ENCODE measurements around the gene WDR48. TPM values are rescaled to one million over a fixed set of nuclear protein-coding genes. Genes with fewer than 3 reads are reported as not detected.
"Not testable (repeated sequence)": the region's sequence is repeated elsewhere in the genome, so short reads cannot be mapped to it uniquely, and the experiment has no call there.

WDR48 gene
- polyA plus RNA-seq, 1 donor (not counting 4 experiments of a cell fraction or from before 2014, with no cell fraction given) = 29.7 TPM

- no peaks in the 10 kb centered on the region for H3K36me3 ChIP-seq (ENCODE audit: control insufficient read depth in 2 of 2, extremely low read depth in 1 of 2, insufficient read depth in 2 of 2, low read length in 2 of 2)
- H3K4me1 ChIP-seq (ENCODE audit: control insufficient read depth, extremely low read depth, insufficient read depth, low read length) = peaks cover 9% of the 10 kb centered on the region
- dilution Hi-C loops (cut with MboI; ENCODE audit: extremely low pct_ligation_motif_present, low sequenced_read_pairs) = no loop called here
- DNase-seq (ENCODE audit: low read depth, low spot score) = no peak
- H4K20me1 ChIP-seq (ENCODE audit: control insufficient read depth, extremely low read depth, insufficient read depth, low read length) = no peaks in the 10 kb centered on the region
- FAIRE-seq = no peak
- no peak overlapping the region for H3K4me2 ChIP-seq (ENCODE audit: control insufficient read depth, extremely low read depth, insufficient read depth, low read depth, low read length)
- no peak overlapping the region for H3K4me3 ChIP-seq (ENCODE audit: control insufficient read depth in 2 of 3, extremely low read depth in 1 of 3, insufficient read depth in 2 of 3, low read depth in 1 of 3, low read length in 3 of 3)
- H3K9ac ChIP-seq (ENCODE audit: control insufficient read depth, extremely low read depth, insufficient read depth, low read length) = no peak overlapping the region
- H3K27me3 ChIP-seq (ENCODE audit: control insufficient read depth, extremely low read depth, insufficient read depth, low read length) = no peaks in the 10 kb centered on the region
- no peak overlapping the region for H2AFZ ChIP-seq (ENCODE audit: control insufficient read depth, low read length)
- TF ChIP-seq CTCF (optimal IDR thresholded peaks at IDR 0.05 in 1 of 3, IDR thresholded peaks at IDR 0.05 in 1 of 3, conservative IDR thresholded peaks at IDR 0.05 in 1 of 3; ENCODE audit: extremely low read depth in 1 of 3, insufficient read depth in 2 of 3, low read length in 3 of 3) = no peak
- no peak for TF ChIP-seq EZH2 (IDR thresholded peaks at IDR 0.05; ENCODE audit: low read length)
- no peaks in the 10 kb centered on the region for H3K9me3 ChIP-seq (ENCODE audit: control insufficient read depth, low read depth, low read length)
- H3K79me2 ChIP-seq (ENCODE audit: control insufficient read depth, insufficient read depth, low read length) = peaks cover 18% of the 10 kb centered on the region
- no peak overlapping the region for H3K27ac ChIP-seq (ENCODE audit: control insufficient read depth, insufficient read depth, low read length)
- H3K9me1 ChIP-seq (ENCODE audit: control insufficient read depth, extremely low read depth, insufficient read depth, low read length) = no peaks in the 10 kb centered on the region
Observed at GRCh38 chr3:39056151-39056550, 4.3 kb downstream of the WDR48 start.

GRCh38 chr3:39061228-39061627 lies 9.4 kb downstream of the WDR48 start:
- not testable (repeated sequence) for H3K4me1 ChIP-seq (ENCODE audit: control insufficient read depth, extremely low read depth, insufficient read depth, low read length); DNase-seq (ENCODE audit: low read depth, low spot score)
- H3K79me2 ChIP-seq (ENCODE audit: control insufficient read depth, insufficient read depth, low read length) = peaks cover 15% of the 10 kb centered on the region

GRCh38 chr3:39062180-39062579 lies 10.4 kb downstream of the WDR48 start:
- no peak for TF ChIP-seq CTCF (optimal IDR thresholded peaks at IDR 0.05 in 1 of 3, IDR thresholded peaks at IDR 0.05 in 1 of 3, conservative IDR thresholded peaks at IDR 0.05 in 1 of 3; ENCODE audit: extremely low read depth in 1 of 3, insufficient read depth in 2 of 3, low read length in 3 of 3)
- TF ChIP-seq EZH2 (IDR thresholded peaks at IDR 0.05; ENCODE audit: low read length) = no peak
- H2AFZ ChIP-seq (ENCODE audit: control insufficient read depth, low read length) = no peak overlapping the region

More at GRCh38 chr3:39061228-39061627, 9.4 kb downstream of the WDR48 start:
- H3K27me3 ChIP-seq (ENCODE audit: control insufficient read depth, extremely low read depth, insufficient read depth, low read length); H3K36me3 ChIP-seq (ENCODE audit: control insufficient read depth in 2 of 2, extremely low read depth in 1 of 2, insufficient read depth in 2 of 2, low read length in 2 of 2); H3K9me1 ChIP-seq (ENCODE audit: control insufficient read depth, extremely low read depth, insufficient read depth, low read length); H4K20me1 ChIP-seq (ENCODE audit: control insufficient read depth, extremely low read depth, insufficient read depth, low read length); H3K9ac ChIP-seq (ENCODE audit: control insufficient read depth, extremely low read depth, insufficient read depth, low read length); H3K27ac ChIP-seq (ENCODE audit: control insufficient read depth, insufficient read depth, low read length); H2AFZ ChIP-seq (ENCODE audit: control insufficient read depth, low read length); H3K4me3 ChIP-seq (ENCODE audit: control insufficient read depth in 2 of 3, extremely low read depth in 1 of 3, insufficient read depth in 2 of 3, low read depth in 1 of 3, low read length in 3 of 3); H3K4me2 ChIP-seq (ENCODE audit: control insufficient read depth, extremely low read depth, insufficient read depth, low read depth, low read length); dilution Hi-C loops (cut with MboI; ENCODE audit: extremely low pct_ligation_motif_present, low sequenced_read_pairs); H3K9me3 ChIP-seq (ENCODE audit: control insufficient read depth, low read depth, low read length); FAIRE-seq: not testable (repeated sequence)

More at GRCh38 chr3:39062180-39062579, 10.4 kb downstream of the WDR48 start:
- DNase-seq (ENCODE audit: low read depth, low spot score) = no peak
- no peaks in the 10 kb centered on the region for H4K20me1 ChIP-seq (ENCODE audit: control insufficient read depth, extremely low read depth, insufficient read depth, low read length)
- H3K4me1 ChIP-seq (ENCODE audit: control insufficient read depth, extremely low read depth, insufficient read depth, low read length) = peaks cover under 1% of the 10 kb centered on the region
- H3K27ac ChIP-seq (ENCODE audit: control insufficient read depth, insufficient read depth, low read length) = no peak overlapping the region
- no peaks in the 10 kb centered on the region for H3K36me3 ChIP-seq (ENCODE audit: control insufficient read depth in 2 of 2, extremely low read depth in 1 of 2, insufficient read depth in 2 of 2, low read length in 2 of 2)
- no peak overlapping the region for H3K4me2 ChIP-seq (ENCODE audit: control insufficient read depth, extremely low read depth, insufficient read depth, low read depth, low read length)
- H3K79me2 ChIP-seq (ENCODE audit: control insufficient read depth, insufficient read depth, low read length) = peaks cover 15% of the 10 kb centered on the region
- no peaks in the 10 kb centered on the region for H3K9me3 ChIP-seq (ENCODE audit: control insufficient read depth, low read depth, low read length)
- FAIRE-seq = no peak
- no peaks in the 10 kb centered on the region for H3K27me3 ChIP-seq (ENCODE audit: control insufficient read depth, extremely low read depth, insufficient read depth, low read length)
- H3K9me1 ChIP-seq (ENCODE audit: control insufficient read depth, extremely low read depth, insufficient read depth, low read length) = no peaks in the 10 kb centered on the region
- H3K9ac ChIP-seq (ENCODE audit: control insufficient read depth, extremely low read depth, insufficient read depth, low read length) = no peak overlapping the region
- dilution Hi-C loops (cut with MboI; ENCODE audit: extremely low pct_ligation_motif_present, low sequenced_read_pairs) = no loop called here
- H3K4me3 ChIP-seq (ENCODE audit: control insufficient read depth in 2 of 3, extremely low read depth in 1 of 3, insufficient read depth in 2 of 3, low read depth in 1 of 3, low read length in 3 of 3) = no peak overlapping the region
